GM23248 (cell line): ENCODE measurements around the gene AFAP1L1. TPM values are rescaled to one million over a fixed set of nuclear protein-coding genes. Genes with fewer than 3 reads are reported as not detected.
A peak's percentile ranks its signal among the peaks of the same experiment; 100 is the strongest.

Experiments
- DNase-seq: peaks from one replicate; pipeline ENCODE4 v3.0.0-alpha.2; 2015
- H2AFZ ChIP-seq: fragments of 200-600 bp; sonication (generic); 2 replicates; pipeline ENCODE4 v1.6.1; 2016; ENCODE audit warnings: antibody characterized with exemption
- H3F3A ChIP-seq: fragments of 200-600 bp; sonication (generic); 2 replicates; pipeline ENCODE4 v1.6.1; 2016; ENCODE audit warnings: mild to moderate bottlenecking, antibody characterized with exemption, mixed run types; ENCODE audit not compliant: insufficient read depth
- H3K27ac ChIP-seq: fragments of 200-600 bp; sonication (generic); 2 replicates; pipeline ENCODE4 v1.5.1; 2016; ENCODE audit warnings: mild to moderate bottlenecking
- H3K27me3 ChIP-seq: fragments of 200-600 bp; sonication (generic); replicated peaks from 2 replicates; pipeline ENCODE4 v1.6.1; 2016; ENCODE audit warnings: mild to moderate bottlenecking; ENCODE audit not compliant: insufficient read depth
- H3K36me3 ChIP-seq: fragments of 200-600 bp; sonication (generic); 2 replicates; pipeline ENCODE4 v1.6.1; 2016; ENCODE audit warnings: low read depth, mild to moderate bottlenecking
- H3K4me1 ChIP-seq: fragments of 200-600 bp; sonication (generic); 2 replicates; pipeline ENCODE4 v1.6.1; 2016; ENCODE audit warnings: mild to moderate bottlenecking; ENCODE audit not compliant: insufficient read depth
- H3K4me2 ChIP-seq: fragments of 200-600 bp; sonication (generic); one replicate; pipeline ENCODE4 v1.6.1; 2016; ENCODE audit warnings: mild to moderate bottlenecking; ENCODE audit not compliant: unreplicated experiment
- H3K4me3 ChIP-seq: fragments of 200-600 bp; sonication (generic); 2 replicates; pipeline ENCODE4 v1.5.1; 2016; ENCODE audit warnings: mild to moderate bottlenecking
- H3K79me2 ChIP-seq: fragments of 200-600 bp; sonication (generic); 2 replicates; pipeline ENCODE4 v1.6.1; 2016; ENCODE audit warnings: mild to moderate bottlenecking; ENCODE audit not compliant: insufficient read depth
- H3K9ac ChIP-seq: fragments of 200-600 bp; sonication (generic); 2 replicates; pipeline ENCODE4 v1.6.1; 2016; ENCODE audit warnings: mild to moderate bottlenecking
- H3K9me2 ChIP-seq: fragments of 200-600 bp; sonication (generic); 2 replicates; pipeline ENCODE4 v1.6.1; 2016; ENCODE audit warnings: mixed run types, mild to moderate bottlenecking, moderate library complexity; ENCODE audit not compliant: insufficient read depth
- H3K9me3 ChIP-seq: fragments of 200-600 bp; sonication (generic); one replicate; pipeline ENCODE4 v1.6.1; 2017; ENCODE audit warnings: low read depth
- H4K20me1 ChIP-seq: fragments of 200-600 bp; sonication (generic); 2 replicates; pipeline ENCODE4 v1.6.0; 2016; ENCODE audit not compliant: insufficient read depth
- EZH2 ChIP-seq: fragments of 200-600 bp; sonication (generic); IDR thresholded peaks from 2 replicates; pipeline ENCODE4 v1.6.1; 2018; ENCODE audit warnings: antibody characterized with exemption, mild to moderate bottlenecking; ENCODE audit not compliant: insufficient read depth, poor library complexity, severe bottlenecking
- EZH2phosphoT487 ChIP-seq: fragments of 200-600 bp; sonication (generic); IDR thresholded peaks from 2 replicates; pipeline ENCODE4 v1.6.1; 2018; ENCODE audit warnings: antibody characterized with exemption, moderate library complexity, mild to moderate bottlenecking, low read depth; ENCODE audit not compliant: insufficient read depth
- WGBS, 2 experiments: methylation state at CpG; one replicate each; pipeline ENCODE4 v1.1.6; 2015 to 2017; ENCODE audit warnings: low lambda C conversion rate in 2 of 2, low coverage in 1 of 2; ENCODE audit errors: missing lambda C conversion rate in 2 of 2; 5-methylcytosine and 5-hydroxymethylcytosine counted together
- in situ Hi-C: fragments of 300-500 bp; cut with MboI; formaldehyde crosslinking; loops from 2 replicates; pipeline ENCODE4 v1.15.0; 2020
- polyA plus RNA-seq: library from polyadenylated mRNA; unstranded; fragments of >200 nt; fragmentation: Nextera tagmentation; extraction: Ambion mirVana; gene quantifications from 2 replicates; pipeline ENCODE4 v1.2.1, GENCODE V29; 2016
- total RNA-seq: library from RNA; depleted of rRNA; stranded (reverse); fragments of >200 nt; shearing (Covaris generic); gene quantifications from 2 replicates; pipeline ENCODE4 v1.2.3, GENCODE V29; 2014

Gene AFAP1L1
- total and polyA plus RNA-seq, 2 experiments from 2014 or later, result 0.76 to 1.3 TPM

- WGBS, 2 experiments, result 92 to 93% methylated on average over 12 of the region's 12 CpGs
- TF ChIP-seq EZH2phosphoT487 (no peak), EZH2 (no peak)
Observed at GRCh38 chr5:149362541-149362940, 90.9 kb downstream of the AFAP1L1 start.

GRCh38 chr5:149363358-149363757, 91.7 kb downstream of the AFAP1L1 start:
- no peaks in the 10 kb centered on the region for H3K4me1 ChIP-seq
- H3K27me3 ChIP-seq, result no peaks in the 10 kb centered on the region
- no peaks in the 10 kb centered on the region for H3K36me3 ChIP-seq
- no peaks in the 10 kb centered on the region for H3K79me2 ChIP-seq
- H4K20me1 ChIP-seq, result no peaks in the 10 kb centered on the region
- H3K4me3 ChIP-seq, result no peak overlapping the region
- no peaks in the 10 kb centered on the region for H3K9me3 ChIP-seq
- H3K9ac ChIP-seq, result no peak overlapping the region
- H2AFZ ChIP-seq, result no peak overlapping the region
- H3K4me2 ChIP-seq, result no peak overlapping the region
- in situ Hi-C loops, result no loop called here
- DNase-seq, result no peak
- no peaks in the 10 kb centered on the region for H3K9me2 ChIP-seq
- H3K27ac ChIP-seq, result no peak overlapping the region
- no peaks in the 10 kb centered on the region for H3F3A ChIP-seq
- no peak for TF ChIP-seq EZH2phosphoT487
- TF ChIP-seq EZH2, result no peak

More at GRCh38 chr5:149362541-149362940, 90.9 kb downstream of the AFAP1L1 start:
- no peaks in the 10 kb centered on the region for H3K27me3 ChIP-seq
- in situ Hi-C loops, result no loop called here
- H3K9me3 ChIP-seq, result no peaks in the 10 kb centered on the region
- H3K4me1 ChIP-seq, result no peaks in the 10 kb centered on the region
- no peak overlapping the region for H3K4me3 ChIP-seq
- H4K20me1 ChIP-seq, result no peaks in the 10 kb centered on the region
- H3K36me3 ChIP-seq, result no peaks in the 10 kb centered on the region
- no peak for DNase-seq
- H3K9me2 ChIP-seq, result no peaks in the 10 kb centered on the region
- no peaks in the 10 kb centered on the region for H3F3A ChIP-seq
- H3K27ac ChIP-seq, result no peak overlapping the region
- H3K9ac ChIP-seq, result no peak overlapping the region
- no peaks in the 10 kb centered on the region for H3K79me2 ChIP-seq
- no peak overlapping the region for H2AFZ ChIP-seq
- H3K4me2 ChIP-seq, result no peak overlapping the region

- no peaks in the 10 kb centered on the region for H3F3A ChIP-seq
- TF ChIP-seq EZH2 (no peak), EZH2phosphoT487 (no peak)
- no peaks in the 10 kb centered on the region for H3K9me2 ChIP-seq
- H3K27me3 ChIP-seq, result no peaks in the 10 kb centered on the region
- WGBS, 2 experiments, result 96 to 99% methylated on average over 9 of the region's 9 CpGs
- H3K9ac ChIP-seq, result no peak overlapping the region
- no peak for DNase-seq
- no peaks in the 10 kb centered on the region for H3K9me3 ChIP-seq
- H3K79me2 ChIP-seq, result no peaks in the 10 kb centered on the region
- in situ Hi-C loops, result no loop called here
- no peaks in the 10 kb centered on the region for H4K20me1 ChIP-seq
- H3K4me2 ChIP-seq, result no peak overlapping the region
- no peaks in the 10 kb centered on the region for H3K36me3 ChIP-seq
- H3K4me1 ChIP-seq, result no peaks in the 10 kb centered on the region
- H2AFZ ChIP-seq, result no peak overlapping the region
- H3K4me3 ChIP-seq, result no peak overlapping the region
- H3K27ac ChIP-seq, result no peak overlapping the region
Observed at GRCh38 chr5:149363936-149364335, 92.3 kb downstream of the AFAP1L1 start.

DNA sequence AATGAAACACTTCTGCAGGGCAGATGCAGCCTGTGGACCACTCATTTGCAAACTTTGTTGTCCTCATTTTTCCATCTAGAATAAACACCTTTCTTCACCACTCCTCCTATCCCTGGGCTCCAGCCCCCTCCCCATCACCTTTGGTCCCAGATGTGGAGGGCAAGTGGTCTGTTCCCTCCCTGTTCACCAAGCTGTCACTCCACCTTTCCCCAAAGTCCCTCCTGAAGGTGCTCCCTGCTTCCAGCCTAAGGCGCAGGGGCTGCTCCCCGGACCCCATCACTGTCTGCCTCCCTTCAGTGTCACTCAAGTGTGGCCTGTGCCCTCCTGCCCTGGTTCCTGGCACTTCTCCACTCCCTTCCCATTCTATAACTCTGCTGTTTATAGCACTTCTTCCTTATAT, 93.1 kb downstream of the AFAP1L1 start:
- Histone ChIP-seq H2AFZ (no peak overlapping the region), H3K9me2 (no peaks in the 10 kb centered on the region), H3K4me1 (no peaks in the 10 kb centered on the region), H3K27me3 (no peaks in the 10 kb centered on the region), H3K9me3 (no peaks in the 10 kb centered on the region), H3K79me2 (no peaks in the 10 kb centered on the region), H3K9ac (no peak overlapping the region), H3K4me2 (no peak overlapping the region), H3K36me3 (no peaks in the 10 kb centered on the region), H4K20me1 (no peaks in the 10 kb centered on the region), H3K4me3 (no peak overlapping the region), H3F3A (no peaks in the 10 kb centered on the region), H3K27ac (no peak overlapping the region)
- TF ChIP-seq EZH2phosphoT487 (no peak), EZH2 (no peak)
- 65 to 72% methylated on average over 2 of the region's 2 CpGs for WGBS, 2 experiments
- DNase-seq, result no peak
- in situ Hi-C loops, result no loop called here

DNA sequence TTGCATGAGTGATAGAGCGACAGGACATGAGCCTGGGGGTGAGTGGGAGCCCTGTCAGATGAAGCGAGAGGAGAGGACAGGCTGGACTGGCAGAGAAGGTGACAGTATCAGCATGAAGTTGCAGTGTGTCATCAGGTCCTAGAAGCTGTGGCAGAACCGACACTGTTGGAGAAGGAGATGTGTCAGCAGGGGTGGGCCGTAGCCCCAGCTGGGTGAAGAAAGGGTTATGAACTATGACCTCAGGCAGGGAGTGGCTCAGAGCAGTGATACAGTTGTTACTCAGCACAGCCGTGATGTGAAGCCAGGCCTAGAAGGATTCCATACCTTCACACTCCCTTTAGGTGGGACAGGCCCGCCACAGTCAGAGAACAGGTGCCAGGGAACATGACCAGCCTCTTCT, 93.8 kb downstream of the AFAP1L1 start:
- Histone ChIP-seq H3K4me1 (no peaks in the 10 kb centered on the region), H4K20me1 (no peaks in the 10 kb centered on the region), H3K4me3 (no peak overlapping the region), H3K4me2 (no peak overlapping the region), H3K9ac (no peak overlapping the region), H3K9me2 (no peaks in the 10 kb centered on the region), H3K27ac (no peak overlapping the region), H3K79me2 (no peaks in the 10 kb centered on the region), H3F3A (no peaks in the 10 kb centered on the region), H3K27me3 (no peaks in the 10 kb centered on the region), H3K36me3 (no peaks in the 10 kb centered on the region), H2AFZ (no peak overlapping the region), H3K9me3 (no peaks in the 10 kb centered on the region)
- WGBS, 2 experiments, result 56 to 67% methylated on average over 6 of the region's 6 CpGs
- DNase-seq, result peak; percentile 16
- in situ Hi-C loops, result no loop called here
- no peak for TF ChIP-seq EZH2
- TF ChIP-seq EZH2phosphoT487, result no peak
